GM21381 (cell line): ENCODE data around the gene ANKRD61.
"Not testable (repeated sequence)": the region's sequence is repeated elsewhere in the genome, so short reads cannot be mapped to it uniquely, and the experiment has no call there.

Experiments
- ATAC-seq: cut with Tn5 transposase; IDR thresholded peaks from one replicate; pipeline ENCODE4 v1.9.1; 2021; ENCODE audit warnings: mild to moderate bottlenecking, moderate library complexity; ENCODE audit not compliant: unreplicated experiment

ANKRD61 gene

GRCh38 chr7:6031567-6031966 lies 391 bp downstream of the ANKRD61 start:
- ATAC-seq, result no peak

- no peak for ATAC-seq
Observed at GRCh38 chr7:6032167-6032566, 991 bp downstream of the ANKRD61 start.

- no peak for ATAC-seq
Observed at GRCh38 chr7:6032641-6033040, 1.5 kb downstream of the ANKRD61 start.

GRCh38 chr7:6035165-6035564 lies 4.0 kb downstream of the ANKRD61 start:
- no peak for ATAC-seq

GRCh38 chr7:6035686-6036085 lies 4.5 kb downstream of the ANKRD61 start:
- ATAC-seq, result no peak

GRCh38 chr7:6049780-6050179 lies 18.6 kb downstream of the ANKRD61 start:
- ATAC-seq, result no peak

GRCh38 chr7:6051185-6051584 lies 20.0 kb downstream of the ANKRD61 start:
- not testable (repeated sequence) for ATAC-seq

GRCh38 chr7:6056616-6057015 lies 25.4 kb downstream of the ANKRD61 start:
- ATAC-seq, result no peak

GRCh38 chr7:6057316-6058129 lies 26.3 kb downstream of the ANKRD61 start:
- ATAC-seq, result no peak

- ATAC-seq, result not testable (repeated sequence)
Observed at GRCh38 chr7:6059941-6060340, 28.8 kb downstream of the ANKRD61 start.

- no peak for ATAC-seq
Observed at GRCh38 chr7:6071406-6071805, 40.2 kb downstream of the ANKRD61 start.

- no peak for ATAC-seq
Observed at GRCh38 chr7:6074612-6075380, 43.6 kb downstream of the ANKRD61 start.

- ATAC-seq, result no peak
Observed at GRCh38 chr7:6078548-6078947, 47.4 kb downstream of the ANKRD61 start.

- not testable (repeated sequence) for ATAC-seq
Observed at GRCh38 chr7:6083047-6083446, 51.9 kb downstream of the ANKRD61 start.
